GM12864 (cell line): ENCODE measurements around the gene ACSL6.

Source experiments
- DNase-seq: peaks from one replicate; pipeline ENCODE4 v3.0.0-alpha.2; 2011; ENCODE audit warnings: low read depth
- H3K4me3 ChIP-seq: 2 replicates; pipeline ENCODE4 v1.5.1; 2011; ENCODE audit warnings: mild to moderate bottlenecking, low read depth, low read length, control low read depth
- CTCF ChIP-seq: IDR thresholded peaks from 2 replicates; pipeline ENCODE4 v1.5.1; 2011; ENCODE audit warnings: low read depth, mild to moderate bottlenecking, moderate library complexity, low read length, control low read depth, inconsistent platforms; ENCODE audit errors: missing control alignments

Gene ACSL6

GRCh38 chr5:132021654-132022053 lies 10.2 kb upstream of the ACSL6 start:
- TF ChIP-seq CTCF: no peak
- DNase-seq: no peak
- H3K4me3 ChIP-seq: no peak overlapping the region

GRCh38 chr5:132020568-132021339 lies 9.3 kb upstream of the ACSL6 start:
- no peak for DNase-seq
- no peak for TF ChIP-seq CTCF
- no peak overlapping the region for H3K4me3 ChIP-seq

- no peak for TF ChIP-seq CTCF
- DNase-seq: peak; percentile 83
- H3K4me3 ChIP-seq: no peak overlapping the region
Measured at GRCh38 chr5:132019857-132020555, 8.5 kb upstream of the ACSL6 start.

GRCh38 chr5:132019337-132019736 lies 7.9 kb upstream of the ACSL6 start:
- no peak for TF ChIP-seq CTCF
- no peak overlapping the region for H3K4me3 ChIP-seq
- DNase-seq: peak; percentile 19

- TF ChIP-seq CTCF: no peak
- no peak overlapping the region for H3K4me3 ChIP-seq
- no peak for DNase-seq
Measured at GRCh38 chr5:132017738-132018625, 6.5 kb upstream of the ACSL6 start.

GRCh38 chr5:132017316-132017715 lies 5.9 kb upstream of the ACSL6 start:
- no peak overlapping the region for H3K4me3 ChIP-seq
- TF ChIP-seq CTCF: no peak
- no peak for DNase-seq
